HG03045 (cell line): ENCODE results near the gene CTBP2.

Experiments used
- ATAC-seq: cut with Tn5 transposase; IDR thresholded peaks from one replicate; pipeline ENCODE4 v1.9.1; 2021; ENCODE audit warnings: mild to moderate bottlenecking, moderate library complexity; ENCODE audit not compliant: unreplicated experiment

The CTBP2 gene

GRCh38 chr10:124956764-124957163 is 203.6 kb downstream of the CTBP2 start:
- ATAC-seq: no peak

- no peak for ATAC-seq
These were observed 204.5 kb downstream of the CTBP2 start for GRCh38 chr10:124955868-124956267.

- ATAC-seq: no peak
These were observed 205.1 kb downstream of the CTBP2 start for GRCh38 chr10:124955243-124955642.

GRCh38 chr10:124953421-124953820 is 206.9 kb downstream of the CTBP2 start:
- no peak for ATAC-seq

- no peak for ATAC-seq
These were observed 208.2 kb downstream of the CTBP2 start for GRCh38 chr10:124952123-124952522.

- no peak for ATAC-seq
These were observed 210.8 kb downstream of the CTBP2 start for GRCh38 chr10:124949543-124949942.

- ATAC-seq: no peak
These were observed 213.4 kb downstream of the CTBP2 start for GRCh38 chr10:124946945-124947344.

GRCh38 chr10:124944982-124945381 is 215.4 kb downstream of the CTBP2 start:
- no peak for ATAC-seq

- no peak for ATAC-seq
These were observed 216.9 kb downstream of the CTBP2 start for GRCh38 chr10:124943301-124944092.

GRCh38 chr10:124942317-124943169 is 217.8 kb downstream of the CTBP2 start:
- ATAC-seq: no peak

GRCh38 chr10:124941823-124942222 is 218.5 kb downstream of the CTBP2 start, which contains the start of gene ZRANB1:
ZRANB1 (plus strand) TSS chr10:124942123; CDS start chr10:124942494, 371 bp downstream.
- ATAC-seq: no peak

GRCh38 chr10:124939290-124939689 is 221.1 kb downstream of the CTBP2 start:
- ATAC-seq: no peak

- ATAC-seq: no peak
These were observed 223.6 kb downstream of the CTBP2 start for GRCh38 chr10:124936813-124937212.

- ATAC-seq: no peak
These were observed 224.4 kb downstream of the CTBP2 start for GRCh38 chr10:124935946-124936345.
